SK-N-SH (cell line): ENCODE measurements around the gene RCCD1. TPM values are rescaled to one million over a fixed set of nuclear protein-coding genes. Genes with fewer than 3 reads are reported as not detected.

Experiments used
- CTCF ChIA-PET: fragments of 300-600, 350-600 bp; formaldehyde crosslinking; extraction: SDS; loops from one replicate; lab custom pipeline; 2021; lab: Yijun Ruan, JAX
- POLR2A ChIA-PET: fragments of 350-600 bp; sonication (Branson Sonifier 250); formaldehyde crosslinking; extraction: SDS; loops from one replicate; lab custom pipeline; 2020; ENCODE audit warnings: antibody characterized with exemption, inconsistent platforms; lab: Yijun Ruan, JAX
- DNase-seq: peaks from one replicate; pipeline ENCODE4 v3.0.0; 2012
- H2AFZ ChIP-seq: fragments of 200-600 bp; sonication (generic); 2 replicates; pipeline ENCODE4 v1.8.1; 2016; ENCODE audit warnings: antibody characterized with exemption, mild to moderate bottlenecking, low read depth
- H3F3A ChIP-seq: fragments of 200-600 bp; sonication (generic); replicated peaks from 2 replicates; pipeline ENCODE3; 2016; ENCODE audit warnings: antibody characterized with exemption, mild to moderate bottlenecking; ENCODE audit not compliant: insufficient read depth
- H3K27ac ChIP-seq, 2 experiments: fragments of 200-500 bp in 1 of 2; fragments of 200-600 bp in 1 of 2; sonication (Bioruptor generic) in 1 of 2; sonication (generic), shearing (Covaris generic) in 1 of 2; 2 replicates each; pipeline versions ENCODE4 v1.5.1 to v1.6.1; 2014 to 2016; ENCODE audit warnings: low read depth in 2 of 2, inconsistent platforms in 1 of 2, low read length in 1 of 2, mild to moderate bottlenecking in 1 of 2, mixed read lengths in 1 of 2
- H3K27me3 ChIP-seq: fragments of 200-600 bp; sonication (generic), shearing (Covaris generic); 2 replicates; pipeline ENCODE4 v1.6.1; 2016; ENCODE audit warnings: mixed run types; ENCODE audit not compliant: insufficient read depth
- H3K36me3 ChIP-seq, 2 experiments: fragments of 200-500 bp in 1 of 2; fragments of 200-600 bp in 1 of 2; sonication (Bioruptor generic) in 1 of 2; sonication (generic) in 1 of 2; replicated peaks in 1 of 2; 2 replicates each; pipeline versions ENCODE3 to v1.5.1; 2014 to 2016; ENCODE audit warnings: low read length in 1 of 2, mild to moderate bottlenecking in 1 of 2; ENCODE audit not compliant: insufficient read depth in 2 of 2, control insufficient read depth in 1 of 2
- H3K4me1 ChIP-seq, 2 experiments: fragments of 200-500 bp in 1 of 2; fragments of 200-600 bp in 1 of 2; sonication (Bioruptor generic) in 1 of 2; sonication (generic), shearing (Covaris generic) in 1 of 2; 2 replicates each; pipeline versions ENCODE4 v1.5.1 to v1.6.1; 2014 to 2016; ENCODE audit warnings: low read depth in 1 of 2, low read length in 1 of 2, mixed run types in 1 of 2; ENCODE audit not compliant: insufficient read depth in 2 of 2, control insufficient read depth in 1 of 2
- H3K4me2 ChIP-seq: fragments of 200-600 bp; sonication (generic), shearing (Covaris generic); 2 replicates; pipeline ENCODE4 v1.6.1; 2017; ENCODE audit warnings: mixed run types
- H3K4me3 ChIP-seq, 2 experiments: fragments of 200-500 bp in 1 of 2; fragments of 200-600 bp in 1 of 2; sonication (Bioruptor generic) in 1 of 2; sonication (generic), shearing (Covaris generic) in 1 of 2; 2 replicates each; pipeline versions ENCODE4 v1.5.1 to v1.8.1; 2014 to 2016; ENCODE audit warnings: low read depth in 2 of 2, inconsistent platforms in 1 of 2, low read length in 1 of 2, mild to moderate bottlenecking in 1 of 2, mixed read lengths in 1 of 2, moderate library complexity in 1 of 2
- H3K79me2 ChIP-seq: fragments of 200-600 bp; sonication (generic); 2 replicates; pipeline ENCODE4 v1.8.1; 2017; ENCODE audit warnings: mild to moderate bottlenecking; ENCODE audit not compliant: insufficient read depth
- H3K9ac ChIP-seq: fragments of 200-600 bp; sonication (generic); 2 replicates; pipeline ENCODE4 v1.6.1; 2017; ENCODE audit warnings: mixed run types
- H3K9me2 ChIP-seq: fragments of 200-600 bp; sonication (generic); 2 replicates; pipeline ENCODE4 v1.6.1; 2017; ENCODE audit warnings: mixed run types
- H3K9me3 ChIP-seq: fragments of 200-600 bp; sonication (generic); 2 replicates; pipeline ENCODE4 v1.6.1; 2017; ENCODE audit warnings: mixed run types, mild to moderate bottlenecking, moderate library complexity
- H4K20me1 ChIP-seq: fragments of 200-600 bp; sonication (generic); 2 replicates; pipeline ENCODE4 v1.6.1; 2017; ENCODE audit warnings: mild to moderate bottlenecking, mixed run types; ENCODE audit not compliant: insufficient read depth
- EP300 ChIP-seq, 2 experiments: IDR thresholded peaks; 2 replicates each; pipeline versions ENCODE4 v1.4.0 to v1.6.1; 2012; ENCODE audit warnings: borderline replicate concordance in 1 of 2, low read depth in 1 of 2, low read length in 1 of 2
- FOSL2 ChIP-seq: IDR thresholded peaks from 2 replicates; pipeline ENCODE4 v1.4.0; 2012; ENCODE audit warnings: low read depth, mild to moderate bottlenecking, moderate library complexity, borderline replicate concordance
- FOXJ3 ChIP-seq: sonication (generic); formaldehyde crosslinking; IDR thresholded peaks from 2 replicates; pipeline ENCODE4 v1.5.1; 2020; ENCODE audit warnings: mild to moderate bottlenecking, missing genetic modification reagents
- FOXM1 ChIP-seq: IDR thresholded peaks from 2 replicates; pipeline ENCODE4 v1.4.0; 2012; ENCODE audit warnings: low read depth, mild to moderate bottlenecking
- GABPA ChIP-seq: IDR thresholded peaks from 2 replicates; pipeline ENCODE4 v1.4.0; 2012; ENCODE audit warnings: low read depth, mild to moderate bottlenecking
- GATA2 ChIP-seq: sonication (generic); formaldehyde crosslinking; IDR thresholded peaks from 2 replicates; pipeline ENCODE4 v1.5.0; 2020; ENCODE audit warnings: mild to moderate bottlenecking, missing genetic modification reagents
- MEF2A ChIP-seq: IDR thresholded peaks from 2 replicates; pipeline ENCODE4 v1.4.0; 2012; ENCODE audit warnings: low read depth, borderline replicate concordance
- RAD21 ChIP-seq: IDR thresholded peaks from 2 replicates; pipeline ENCODE4 v1.6.1; 2012; ENCODE audit warnings: mild to moderate bottlenecking, low read length
- RXRA ChIP-seq: IDR thresholded peaks from 2 replicates; pipeline ENCODE4 v1.4.0; 2012; ENCODE audit warnings: low read depth, mild to moderate bottlenecking, borderline replicate concordance
- SIN3A ChIP-seq: IDR thresholded peaks from 2 replicates; pipeline ENCODE4 v1.6.1; 2012; ENCODE audit warnings: low read depth, mild to moderate bottlenecking, low read length, moderate library complexity, borderline replicate concordance
- TAF1 ChIP-seq: IDR thresholded peaks from 2 replicates; pipeline ENCODE4 v1.6.1; 2012; ENCODE audit warnings: low read depth, mild to moderate bottlenecking, low read length, moderate library complexity, borderline replicate concordance
- TCF12 ChIP-seq: IDR thresholded peaks from 2 replicates; pipeline ENCODE4 v1.4.0; 2012
- TEAD4 ChIP-seq: IDR thresholded peaks from 2 replicates; pipeline ENCODE4 v1.4.0; 2012; ENCODE audit warnings: mild to moderate bottlenecking, borderline replicate concordance; ENCODE audit not compliant: insufficient read depth
- WGBS: methylation state at CpG from one replicate; pipeline ENCODE4 v1.1.6; 2017; ENCODE audit warnings: low lambda C conversion rate; 5-methylcytosine and 5-hydroxymethylcytosine counted together
- polyA plus RNA-seq, 3 experiments: library from polyadenylated mRNA; depleted of rRNA; stranded (reverse); fragments of >200 nt; gene quantifications; 2 replicates each; pipeline ENCODE4 v1.2.3, GENCODE V29; 2012
- TF ChIP-seq, protein P1 (sequence below): IDR thresholded peaks from 2 replicates; pipeline ENCODE4 v1.4.0; 2012; ENCODE audit warnings: low read depth, borderline replicate concordance
- TF ChIP-seq, protein P2 (sequence below): IDR thresholded peaks from 2 replicates; pipeline ENCODE4 v1.6.1; 2012; ENCODE audit warnings: mild to moderate bottlenecking, low read depth, low read length, moderate library complexity
- TF ChIP-seq, protein P3 (sequence below): fragments of 150-350 bp; IDR thresholded peaks from 2 replicates; pipeline ENCODE4 v1.6.1; 2017; ENCODE audit warnings: antibody characterized with exemption, low read length, low read depth, borderline replicate concordance
- TF ChIP-seq, protein P4 (sequence below): IDR thresholded peaks from 2 replicates; pipeline ENCODE4 v1.4.0; 2012; ENCODE audit warnings: low read depth, borderline replicate concordance

RCCD1 gene
- polyA plus RNA-seq, 1 of the 3 experiments (the other 2 are of a cell fraction), result 21.2 TPM

DNA sequence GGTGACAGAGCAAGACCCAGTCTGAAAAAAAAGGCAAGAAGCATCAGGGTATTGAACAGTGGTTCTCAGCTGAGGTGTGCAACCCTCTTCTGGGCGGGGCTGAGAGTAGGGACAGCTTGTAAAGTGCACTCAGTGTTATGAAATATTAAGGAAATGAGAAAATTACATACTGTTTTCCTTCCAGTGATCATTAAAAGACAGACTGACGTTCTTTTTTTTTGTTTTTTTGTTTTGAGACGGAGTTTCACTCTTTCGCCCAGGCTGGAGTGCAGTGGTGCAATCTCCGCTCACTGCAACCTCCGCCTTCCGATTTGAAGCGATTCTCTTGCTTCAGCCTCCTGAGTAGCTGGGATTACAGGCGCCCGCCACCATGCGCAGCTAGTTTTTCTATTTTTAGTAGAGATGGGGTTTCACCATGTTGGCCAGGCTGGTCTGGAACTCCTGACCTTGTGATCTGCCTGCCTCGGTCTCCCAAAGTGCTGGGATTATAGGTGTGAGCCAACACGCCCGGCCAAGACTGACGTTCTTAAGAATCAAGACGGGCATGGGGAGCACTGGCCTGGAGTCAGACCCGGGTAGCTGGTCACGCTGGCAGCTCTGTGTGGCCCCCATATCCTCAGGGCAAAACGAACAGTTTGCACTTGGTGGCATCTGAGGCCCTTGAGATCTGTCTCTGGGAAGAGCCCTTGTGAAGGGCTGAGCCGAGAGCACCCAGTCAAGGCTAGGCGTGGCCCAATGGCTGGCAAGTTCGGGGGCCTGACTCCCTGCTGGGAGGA, 40.2 kb upstream of the RCCD1 start:
- Histone ChIP-seq H3K36me3 (peaks cover 0 to 75% of the 10 kb centered on the region in 2 experiments), H3K27me3 (no peaks in the 10 kb centered on the region), H3K9me3 (no peaks in the 10 kb centered on the region), H2AFZ (no peak overlapping the region), H3K9me2 (no peaks in the 10 kb centered on the region), H4K20me1 (no peaks in the 10 kb centered on the region), H3K79me2 (no peaks in the 10 kb centered on the region), H3K4me3 (no peak overlapping the region), H3F3A (no peaks in the 10 kb centered on the region), H3K4me2 (no peak overlapping the region), H3K27ac (no peak overlapping the region), H3K4me1 (no peaks in the 10 kb centered on the region), H3K9ac (no peak overlapping the region)
- POLR2A ChIA-PET, result no interaction called here
- DNase-seq, result no peak
- TF ChIP-seq GATA2 (CRISPR knock-in tag), result no peak
- TF ChIP-seq EP300 (IDR thresholded peaks at IDR 0.05; ENCODE audit: borderline replicate concordance in 1 of 2, low read depth in 1 of 2, low read length in 1 of 2), result no peak
- TF ChIP-seq, protein P1, sequence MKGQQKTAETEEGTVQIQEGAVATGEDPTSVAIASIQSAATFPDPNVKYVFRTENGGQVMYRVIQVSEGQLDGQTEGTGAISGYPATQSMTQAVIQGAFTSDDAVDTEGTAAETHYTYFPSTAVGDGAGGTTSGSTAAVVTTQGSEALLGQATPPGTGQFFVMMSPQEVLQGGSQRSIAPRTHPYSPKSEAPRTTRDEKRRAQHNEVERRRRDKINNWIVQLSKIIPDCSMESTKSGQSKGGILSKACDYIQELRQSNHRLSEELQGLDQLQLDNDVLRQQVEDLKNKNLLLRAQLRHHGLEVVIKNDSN, result no peak
- no peak for TF ChIP-seq RAD21
- TF ChIP-seq, protein P2, sequence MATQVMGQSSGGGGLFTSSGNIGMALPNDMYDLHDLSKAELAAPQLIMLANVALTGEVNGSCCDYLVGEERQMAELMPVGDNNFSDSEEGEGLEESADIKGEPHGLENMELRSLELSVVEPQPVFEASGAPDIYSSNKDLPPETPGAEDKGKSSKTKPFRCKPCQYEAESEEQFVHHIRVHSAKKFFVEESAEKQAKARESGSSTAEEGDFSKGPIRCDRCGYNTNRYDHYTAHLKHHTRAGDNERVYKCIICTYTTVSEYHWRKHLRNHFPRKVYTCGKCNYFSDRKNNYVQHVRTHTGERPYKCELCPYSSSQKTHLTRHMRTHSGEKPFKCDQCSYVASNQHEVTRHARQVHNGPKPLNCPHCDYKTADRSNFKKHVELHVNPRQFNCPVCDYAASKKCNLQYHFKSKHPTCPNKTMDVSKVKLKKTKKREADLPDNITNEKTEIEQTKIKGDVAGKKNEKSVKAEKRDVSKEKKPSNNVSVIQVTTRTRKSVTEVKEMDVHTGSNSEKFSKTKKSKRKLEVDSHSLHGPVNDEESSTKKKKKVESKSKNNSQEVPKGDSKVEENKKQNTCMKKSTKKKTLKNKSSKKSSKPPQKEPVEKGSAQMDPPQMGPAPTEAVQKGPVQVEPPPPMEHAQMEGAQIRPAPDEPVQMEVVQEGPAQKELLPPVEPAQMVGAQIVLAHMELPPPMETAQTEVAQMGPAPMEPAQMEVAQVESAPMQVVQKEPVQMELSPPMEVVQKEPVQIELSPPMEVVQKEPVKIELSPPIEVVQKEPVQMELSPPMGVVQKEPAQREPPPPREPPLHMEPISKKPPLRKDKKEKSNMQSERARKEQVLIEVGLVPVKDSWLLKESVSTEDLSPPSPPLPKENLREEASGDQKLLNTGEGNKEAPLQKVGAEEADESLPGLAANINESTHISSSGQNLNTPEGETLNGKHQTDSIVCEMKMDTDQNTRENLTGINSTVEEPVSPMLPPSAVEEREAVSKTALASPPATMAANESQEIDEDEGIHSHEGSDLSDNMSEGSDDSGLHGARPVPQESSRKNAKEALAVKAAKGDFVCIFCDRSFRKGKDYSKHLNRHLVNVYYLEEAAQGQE, result no peak
- TF ChIP-seq FOXM1, result no peak
- TF ChIP-seq FOSL2, result no peak
- TF ChIP-seq TEAD4, result no peak
- TF ChIP-seq TAF1, result no peak
- TF ChIP-seq GABPA, result no peak
- TF ChIP-seq TCF12, result no peak
- TF ChIP-seq, protein P3, sequence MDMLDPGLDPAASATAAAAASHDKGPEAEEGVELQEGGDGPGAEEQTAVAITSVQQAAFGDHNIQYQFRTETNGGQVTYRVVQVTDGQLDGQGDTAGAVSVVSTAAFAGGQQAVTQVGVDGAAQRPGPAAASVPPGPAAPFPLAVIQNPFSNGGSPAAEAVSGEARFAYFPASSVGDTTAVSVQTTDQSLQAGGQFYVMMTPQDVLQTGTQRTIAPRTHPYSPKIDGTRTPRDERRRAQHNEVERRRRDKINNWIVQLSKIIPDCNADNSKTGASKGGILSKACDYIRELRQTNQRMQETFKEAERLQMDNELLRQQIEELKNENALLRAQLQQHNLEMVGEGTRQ, result no peak
- TF ChIP-seq SIN3A, result no peak
- TF ChIP-seq FOXJ3 (CRISPR knock-in tag), result no peak
- TF ChIP-seq RXRA, result no peak
- no peak for TF ChIP-seq MEF2A
- TF ChIP-seq, protein P4, sequence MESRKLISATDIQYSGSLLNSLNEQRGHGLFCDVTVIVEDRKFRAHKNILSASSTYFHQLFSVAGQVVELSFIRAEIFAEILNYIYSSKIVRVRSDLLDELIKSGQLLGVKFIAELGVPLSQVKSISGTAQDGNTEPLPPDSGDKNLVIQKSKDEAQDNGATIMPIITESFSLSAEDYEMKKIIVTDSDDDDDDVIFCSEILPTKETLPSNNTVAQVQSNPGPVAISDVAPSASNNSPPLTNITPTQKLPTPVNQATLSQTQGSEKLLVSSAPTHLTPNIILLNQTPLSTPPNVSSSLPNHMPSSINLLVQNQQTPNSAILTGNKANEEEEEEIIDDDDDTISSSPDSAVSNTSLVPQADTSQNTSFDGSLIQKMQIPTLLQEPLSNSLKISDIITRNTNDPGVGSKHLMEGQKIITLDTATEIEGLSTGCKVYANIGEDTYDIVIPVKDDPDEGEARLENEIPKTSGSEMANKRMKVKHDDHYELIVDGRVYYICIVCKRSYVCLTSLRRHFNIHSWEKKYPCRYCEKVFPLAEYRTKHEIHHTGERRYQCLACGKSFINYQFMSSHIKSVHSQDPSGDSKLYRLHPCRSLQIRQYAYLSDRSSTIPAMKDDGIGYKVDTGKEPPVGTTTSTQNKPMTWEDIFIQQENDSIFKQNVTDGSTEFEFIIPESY, result no peak
- WGBS, result 96% methylated on average over 19 of the region's 22 CpGs
- CTCF ChIA-PET, result interaction anchor here (1.8 kb wide), 1 partner anchor 19 kb away, joined by 10 read pairs; no protein-coding TSS in a partner anchor
